ENCODE results near the gene TNIP2.
"Not testable (repeated sequence)": the region's sequence is repeated elsewhere in the genome, so short reads cannot be mapped to it uniquely, and the experiment has no call there.

The TNIP2 gene

GRCh38 chr4:2793586-2794485, 37.7 kb upstream of the TNIP2 start:
- DNase-seq: peak in 1 of 2 experiments; percentile 32

GRCh38 chr4:2792711-2793585, 36.8 kb upstream of the TNIP2 start, which contains the start of gene SH3BP2:
TSS of gene SH3BP2 (plus strand) at chr4:2793085. CDS start at chr4:2820618, 27,533 bp downstream.
- DNase-seq: peak in 1 of 2 experiments; percentile 88

- DNase-seq: no peak
Observed at GRCh38 chr4:2792396-2792710, 36.2 kb upstream of the TNIP2 start.

GRCh38 chr4:2791518-2792395, 35.6 kb upstream of the TNIP2 start:
- DNase-seq: no peak

- no peak for DNase-seq
Observed at GRCh38 chr4:2790583-2791517, 34.7 kb upstream of the TNIP2 start.

GRCh38 chr4:2789793-2790582, 33.9 kb upstream of the TNIP2 start:
- no peak for DNase-seq

GRCh38 chr4:2789351-2789750, 33.2 kb upstream of the TNIP2 start:
- DNase-seq: no peak

GRCh38 chr4:2788532-2789103, 32.5 kb upstream of the TNIP2 start:
- DNase-seq: no peak

- DNase-seq: no peak
Observed at GRCh38 chr4:2788101-2788500, 32.0 kb upstream of the TNIP2 start.

GRCh38 chr4:2787230-2788100, 31.3 kb upstream of the TNIP2 start:
- no peak for DNase-seq

DNA sequence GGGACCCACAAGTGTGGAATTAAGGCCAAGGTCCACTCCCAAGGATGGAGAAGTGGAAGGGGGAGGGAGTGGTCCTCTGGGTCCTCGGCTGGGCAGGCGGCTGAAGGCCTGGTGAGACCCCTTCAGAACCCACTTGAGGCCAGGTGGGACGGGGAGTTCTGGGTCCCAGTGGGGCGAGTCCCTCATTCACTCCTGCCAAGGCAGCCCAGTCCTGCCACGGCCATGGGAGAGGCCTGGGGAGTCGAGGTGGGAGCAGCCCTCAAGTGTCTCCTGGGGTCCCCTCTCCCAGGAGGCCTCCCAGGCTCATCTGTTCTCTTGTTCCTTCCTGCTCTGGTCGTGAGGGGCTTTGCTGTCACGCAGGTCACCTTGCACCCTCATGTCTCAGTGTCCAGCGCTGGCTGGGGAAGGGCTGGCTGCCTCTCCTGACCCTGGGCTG, 30.7 kb upstream of the TNIP2 start:
- no peak for DNase-seq

DNA sequence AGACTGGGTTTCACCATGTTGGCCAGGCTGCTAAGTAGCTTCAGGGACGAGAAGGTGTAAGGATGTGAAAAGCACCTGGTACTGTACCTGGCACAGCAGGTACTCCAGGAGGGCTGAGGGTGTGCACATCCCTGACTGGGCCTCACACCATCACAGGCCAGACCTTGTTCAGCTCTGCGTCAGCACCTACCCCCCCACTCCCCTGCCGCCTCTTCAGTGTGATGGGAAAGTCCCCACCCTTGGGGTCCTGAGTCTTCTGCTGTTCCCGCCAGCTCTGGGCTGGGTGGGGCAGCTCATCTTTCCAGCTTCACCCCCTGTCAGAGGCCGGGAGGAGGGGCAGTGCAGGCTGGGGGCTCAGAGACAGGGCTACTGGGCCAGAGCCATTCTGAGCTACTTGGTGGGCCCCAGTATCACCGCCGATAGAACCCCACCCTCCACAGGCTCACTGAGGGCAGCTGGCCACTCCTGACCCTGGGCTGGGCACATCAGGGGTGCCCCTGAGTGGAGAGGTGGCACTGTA, 30.1 kb upstream of the TNIP2 start:
- DNase-seq: no peak

DNA sequence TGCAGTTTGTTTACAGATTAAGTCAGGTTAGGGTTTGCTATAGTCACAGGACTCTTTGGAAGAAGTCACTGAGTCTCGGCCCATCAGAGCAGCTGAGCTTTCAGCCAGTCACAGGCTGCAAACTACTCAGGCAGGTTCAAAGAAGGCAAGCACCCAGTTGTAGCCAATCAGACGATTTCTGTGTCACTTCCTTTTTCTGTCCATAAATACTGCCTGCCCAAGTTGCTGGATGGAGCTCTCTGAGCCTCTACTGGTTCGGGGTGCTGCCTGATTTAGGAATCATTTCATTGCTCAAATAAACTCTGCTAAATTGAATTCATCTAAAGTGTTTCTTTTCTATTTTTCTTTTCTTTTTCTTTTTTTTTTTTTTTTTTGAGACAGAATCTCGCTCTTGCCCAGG, 29.5 kb upstream of the TNIP2 start:
- DNase-seq: no peak

- DNase-seq: no peak
Observed at GRCh38 chr4:2783790-2784189, 27.7 kb upstream of the TNIP2 start.

DNA sequence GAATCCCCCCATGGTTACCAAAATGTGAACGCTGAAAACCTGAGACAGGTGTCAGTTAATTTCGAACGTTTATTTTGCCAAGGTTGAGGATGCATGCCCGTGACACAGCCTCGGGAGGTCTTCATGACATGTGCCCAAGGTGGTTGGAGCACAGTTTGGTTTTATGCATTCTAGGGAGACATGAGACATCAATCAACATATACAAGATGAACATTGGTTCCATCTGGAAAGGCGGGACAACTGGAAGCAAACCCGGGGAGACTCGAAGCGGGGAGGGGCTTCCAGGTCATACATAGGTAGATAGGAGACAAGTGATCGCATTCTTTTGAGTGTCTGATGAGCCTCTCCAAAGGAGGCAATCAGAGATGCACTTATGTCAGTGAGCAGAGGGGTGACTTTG, 25.8 kb upstream of the TNIP2 start:
- no peak for DNase-seq

DNA sequence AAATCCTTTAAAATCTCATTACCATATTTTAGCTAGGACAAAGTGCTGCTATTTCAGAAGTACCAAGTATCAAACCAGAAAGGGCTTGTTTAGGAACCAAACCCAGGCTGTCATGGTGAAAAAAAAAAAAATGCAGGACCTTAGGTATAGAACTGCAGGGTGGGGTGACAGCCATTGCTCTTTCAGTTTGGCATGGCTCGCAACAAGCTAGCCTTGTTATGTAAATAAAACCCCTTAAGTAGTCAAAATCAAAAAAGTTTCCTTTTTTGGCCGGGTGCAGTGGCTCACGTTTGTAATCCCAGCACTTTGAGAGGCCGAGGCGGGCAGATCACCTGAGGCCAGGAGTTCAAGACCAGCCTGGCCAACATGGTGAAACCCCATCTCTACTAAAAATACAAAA, 24.5 kb upstream of the TNIP2 start:
- not testable (repeated sequence) for DNase-seq

GRCh38 chr4:2771264-2771663, 15.1 kb upstream of the TNIP2 start:
- DNase-seq: no peak

- DNase-seq: no peak
Observed at GRCh38 chr4:2768921-2769336, 12.8 kb upstream of the TNIP2 start.

DNA sequence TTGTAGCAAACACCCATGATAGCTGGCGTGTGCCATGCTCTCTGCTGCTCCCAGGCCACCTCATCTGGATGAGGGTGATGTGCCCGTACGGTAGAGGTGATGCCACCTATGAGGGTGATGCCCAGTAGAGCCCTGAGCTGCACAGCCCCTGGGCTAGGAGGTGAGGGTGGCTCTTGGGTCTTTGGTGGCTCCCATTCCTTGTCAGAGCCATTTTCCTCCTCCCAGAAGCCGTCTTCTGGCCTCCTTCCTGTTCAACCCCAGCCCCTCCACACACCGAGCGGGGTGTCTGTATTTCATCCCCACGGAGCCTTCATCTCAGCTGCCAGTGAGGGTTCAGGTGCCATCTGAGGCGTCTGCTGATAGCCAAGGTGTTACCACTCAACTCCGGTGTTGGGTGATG, 12.0 kb upstream of the TNIP2 start:
- DNase-seq: no peak
